KG1 (cell line): Measurements from ENCODE around the gene SLC13A2.

ENCODE experiments used
- DNase-seq: peaks from one replicate; lab custom pipeline; 2025; lab: John Stamatoyannopoulos, UW

SLC13A2 gene

DNA sequence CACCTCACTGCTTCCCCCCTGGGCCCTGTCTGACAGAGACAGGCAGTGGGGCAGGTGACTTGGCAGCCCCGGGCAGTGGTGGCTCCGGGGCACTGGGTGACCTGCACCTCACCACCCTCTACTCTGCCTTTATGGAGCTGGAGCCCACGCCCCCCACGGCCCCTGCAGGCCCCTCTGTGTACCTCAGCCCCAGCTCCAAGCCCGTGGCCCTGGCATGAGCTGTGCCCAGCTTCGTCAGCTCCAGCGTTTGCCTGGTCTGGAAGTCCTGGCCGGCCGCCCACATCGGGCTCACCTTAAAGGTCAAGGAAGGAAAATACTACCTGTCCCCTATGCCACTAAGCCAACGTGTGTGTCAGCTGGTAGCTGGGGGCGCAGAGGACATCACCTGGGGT, 63.8 kb downstream of the SLC13A2 start:
- DNase-seq, result no peak

DNA sequence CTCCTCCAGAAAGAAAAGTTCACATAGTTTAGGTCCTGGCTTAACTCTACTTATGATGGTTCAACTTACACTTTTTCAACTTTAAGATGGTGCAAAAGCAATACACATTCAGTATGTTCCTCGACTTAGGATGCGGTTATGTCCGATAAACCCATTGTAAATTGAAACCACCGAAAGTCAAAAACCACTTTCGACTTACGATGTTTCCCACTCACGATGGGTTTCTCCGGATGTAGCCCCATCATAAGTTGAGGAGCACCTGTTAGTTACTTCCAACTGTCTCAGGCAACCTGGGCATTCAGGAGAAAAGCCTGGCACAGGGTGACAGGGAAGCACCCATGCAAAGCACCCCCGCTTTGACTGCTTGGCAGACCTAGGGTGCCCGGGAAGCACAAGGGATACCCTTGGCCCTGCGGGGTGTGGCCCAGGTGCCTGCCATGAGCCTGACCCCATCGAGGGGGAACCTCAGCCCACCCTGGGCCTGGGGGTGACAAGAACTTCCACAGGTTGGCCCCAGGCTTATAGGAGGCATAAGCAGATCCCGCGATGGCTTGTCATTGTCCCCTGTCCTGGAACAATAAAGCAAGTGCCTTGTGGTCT, 65.0 kb downstream of the SLC13A2 start:
- no peak for DNase-seq

DNA sequence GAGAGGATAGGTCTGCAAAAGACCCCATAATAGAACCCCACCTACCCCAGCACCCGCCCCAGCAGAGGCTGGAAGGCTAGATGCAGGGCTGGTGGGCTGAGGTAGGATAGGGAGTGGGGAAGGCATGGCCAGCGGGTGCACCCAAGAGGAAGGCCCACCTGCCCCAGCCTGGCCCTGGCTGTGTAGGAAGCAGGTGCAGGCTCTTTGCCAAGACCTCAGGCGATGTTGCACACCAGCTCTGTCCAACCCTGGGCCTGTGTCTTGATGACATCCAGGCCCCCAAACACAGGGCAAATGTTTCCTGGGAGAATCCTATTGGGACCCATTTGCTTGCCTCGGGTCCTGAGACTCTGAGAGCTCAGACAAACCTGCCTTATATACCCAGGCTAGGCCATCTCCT, 66.8 kb downstream of the SLC13A2 start:
- no peak for DNase-seq

DNA sequence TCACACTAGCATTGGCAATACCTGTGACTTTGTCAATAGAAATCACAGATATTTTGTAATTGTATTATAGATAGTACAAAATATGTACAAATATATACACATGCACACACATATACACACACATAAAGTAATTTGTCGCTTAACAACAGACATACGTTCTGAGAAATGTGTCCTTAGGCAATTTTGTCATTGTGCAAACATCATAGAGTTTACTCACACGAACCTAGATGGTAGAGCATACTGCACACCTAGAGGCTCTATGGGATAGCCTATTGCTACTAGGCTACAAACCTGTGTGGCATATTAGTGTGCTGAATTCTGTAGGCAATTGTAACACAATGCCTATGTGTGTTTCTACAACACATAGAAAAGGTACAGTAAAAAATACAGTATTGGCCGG, 68.0 kb downstream of the SLC13A2 start:
- DNase-seq, result no peak

DNA sequence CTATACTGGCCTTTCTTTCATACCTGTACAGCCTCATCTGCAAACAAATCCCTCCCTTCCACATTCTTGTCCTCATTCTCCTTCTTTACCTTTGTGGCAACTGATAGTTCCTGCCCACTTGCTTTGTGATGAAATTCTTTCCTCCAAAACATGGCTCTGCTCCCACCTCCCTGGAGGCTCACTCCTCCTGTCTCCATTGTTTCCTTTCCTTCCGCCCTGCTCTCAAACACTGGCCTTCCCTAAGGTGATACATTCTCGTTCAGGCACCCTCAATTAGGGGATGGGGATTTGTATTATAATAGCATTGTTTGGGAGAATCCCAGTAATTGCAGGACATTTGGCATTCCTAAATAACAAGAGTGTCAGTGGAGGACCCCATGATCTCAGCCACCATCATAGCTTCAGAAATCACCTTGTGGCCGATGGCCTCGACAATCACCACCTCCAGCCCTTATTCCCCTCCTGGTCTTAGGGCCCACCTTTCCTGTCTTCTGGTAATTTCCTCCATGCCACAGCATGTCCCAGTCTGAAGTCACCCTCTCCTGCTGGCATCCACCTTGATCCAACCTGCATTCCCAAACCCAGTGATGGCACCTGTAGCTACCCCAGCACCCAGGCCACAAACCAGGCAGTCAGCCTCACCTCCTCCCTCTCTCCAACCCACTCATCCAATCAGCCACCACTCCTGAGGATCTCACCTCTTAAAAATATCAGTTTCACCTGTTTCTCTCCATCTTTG, 71.1 kb downstream of the SLC13A2 start:
- no peak for DNase-seq

DNA sequence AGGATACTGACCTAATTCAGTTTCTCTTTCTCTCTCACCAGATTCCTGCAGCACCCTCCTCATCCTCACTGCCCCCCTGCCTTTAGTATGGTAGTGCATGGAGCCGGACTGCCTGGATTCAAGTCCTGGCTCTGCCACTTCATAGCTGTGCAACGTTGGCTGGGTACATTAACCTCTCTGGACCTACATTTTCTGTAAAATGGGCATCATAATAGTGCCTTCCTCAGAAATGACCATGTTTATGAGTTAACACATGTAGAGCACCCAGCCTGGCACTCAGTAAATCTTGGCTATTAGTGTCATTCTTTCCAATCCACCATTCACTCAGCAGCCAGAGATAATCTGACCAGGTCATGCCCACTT, 71.7 kb downstream of the SLC13A2 start:
- no peak for DNase-seq

DNA sequence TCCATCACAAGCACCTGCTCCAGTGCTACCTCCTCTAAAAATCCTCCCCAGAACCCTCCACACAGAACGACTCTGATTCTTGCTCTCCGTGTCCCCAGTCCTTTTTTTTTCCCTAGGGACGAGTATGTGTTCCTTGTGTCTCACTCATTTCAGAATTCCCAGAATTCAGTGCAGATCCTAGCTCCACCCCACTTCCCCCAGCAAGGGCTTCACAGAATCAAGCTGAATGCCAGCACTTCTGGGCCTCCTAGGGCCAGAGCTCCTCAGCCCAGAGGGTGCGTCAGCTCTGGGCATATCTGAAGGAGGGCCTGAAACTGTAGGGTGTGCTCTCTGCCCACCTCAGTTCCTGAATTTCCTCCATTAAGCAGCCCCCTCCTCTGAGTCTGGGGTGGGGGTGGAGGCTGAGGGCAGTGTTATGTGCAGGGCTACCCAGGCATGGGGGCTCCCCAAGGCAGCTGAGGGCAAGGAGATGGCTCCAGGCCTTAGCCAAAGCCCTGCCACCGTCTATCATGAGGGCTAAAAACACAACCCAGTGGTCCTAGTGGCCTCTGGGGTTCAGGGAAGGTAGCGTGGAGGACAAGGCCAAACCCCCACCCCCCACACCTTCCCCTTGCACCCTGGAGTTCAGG, 72.5 kb downstream of the SLC13A2 start:
- no peak for DNase-seq

DNA sequence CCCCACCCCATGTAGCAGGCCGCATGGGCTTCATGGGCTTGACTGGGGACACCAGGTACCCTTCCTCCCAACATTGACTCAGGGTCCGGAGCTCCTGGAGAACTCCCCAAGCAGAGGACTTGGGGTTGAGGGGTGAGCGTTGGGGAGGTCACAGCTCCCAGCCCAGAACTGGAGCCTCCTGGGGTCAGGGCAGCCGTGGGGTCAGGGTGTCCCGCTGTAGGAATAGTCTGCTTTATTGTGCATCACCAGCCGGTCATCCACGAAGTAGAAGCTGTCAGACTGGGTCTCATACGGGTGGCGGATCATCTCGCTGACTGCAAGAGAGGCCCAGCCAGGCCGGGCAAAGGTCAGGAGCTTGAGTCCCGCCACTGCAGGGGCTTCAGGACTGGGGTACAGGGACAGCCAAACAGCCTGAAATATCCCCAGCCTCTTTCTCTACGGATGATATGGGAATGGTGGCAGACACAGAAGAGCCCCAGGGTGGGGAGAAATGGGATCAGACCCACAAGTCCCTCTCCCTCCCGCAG, 73.7 kb downstream of the SLC13A2 start:
- no peak for DNase-seq
